Panc1 (cell line): ENCODE results near the gene MYRIP.

ENCODE experiments used
- CTCF ChIP-seq: fragments of 450-650 bp; IDR thresholded peaks from 2 replicates; pipeline ENCODE4 v1.5.1; 2017; ENCODE audit warnings: mild to moderate bottlenecking
- POLR2AphosphoS5 ChIP-seq: IDR thresholded peaks from 2 replicates; pipeline ENCODE4 v1.6.1; 2012; ENCODE audit warnings: mild to moderate bottlenecking, low read depth, low read length, moderate library complexity
- REST ChIP-seq, 2 experiments: IDR thresholded peaks; 2 replicates each; pipeline ENCODE4 v1.6.1; 2011 to 2012; ENCODE audit warnings: low read depth in 2 of 2, control low read depth in 1 of 2, low read length in 1 of 2, mild to moderate bottlenecking in 1 of 2, moderate library complexity in 1 of 2; ENCODE audit not compliant: insufficient read depth in 1 of 2
- SIN3A ChIP-seq: IDR thresholded peaks from 2 replicates; pipeline ENCODE4 v1.6.1; 2012; ENCODE audit warnings: low read depth, mild to moderate bottlenecking, low read length, moderate library complexity, borderline replicate concordance; ENCODE audit not compliant: insufficient read depth

GRCh38 chr3:40254491-40254890, 445.1 kb downstream of the MYRIP start:
- TF ChIP-seq CTCF (no peak), SIN3A (no peak), POLR2AphosphoS5 (no peak), REST (IDR thresholded peaks at IDR 0.05; ENCODE audit: insufficient read depth in 1 of 2, low read depth in 2 of 2, low read length in 1 of 2) (no peak)
